Pancreas (tissue), 10 donors: ENCODE results near the gene MECP2. TPM values are rescaled to one million over a fixed set of nuclear protein-coding genes. Genes with fewer than 3 reads are reported as not detected.
A peak's percentile ranks its signal among the peaks of the same experiment; 100 is the strongest.

Source experiments
- ATAC-seq, 4 donors: fragments of 200-7000 bp; cut with Tn5 transposase; one replicate each; pipeline versions ENCODE4 v1.8.0 to v1.9.1; 2020; ENCODE audit warnings: mild to moderate bottlenecking in 4 of 4, moderate library complexity in 4 of 4
- DNase-seq, 6 donors: peaks; one replicate each; pipeline ENCODE4 v3.0.0-alpha.2; 2020
- FAIRE-seq: peaks from 2 replicates; lab custom pipeline; 2012; peaks lifted over from hg19 to GRCh38; lab: Jason Lieb, UNC
- H3K27ac ChIP-seq, 4 donors: fragments of 200-600 bp; sonication (generic); 1 replicate in 3 of 4; 2 replicates in 1 of 4; pipeline versions ENCODE4 v1.5.0 to v1.8.0; 2020
- H3K27me3 ChIP-seq, 4 donors: fragments of 200-600 bp; one replicate each; pipeline ENCODE4 v1.8.0; 2021
- H3K36me3 ChIP-seq, 3 donors: fragments of 200-600 bp; sonication (generic) in 1 of 3; one replicate each; pipeline versions ENCODE4 v1.5.0 to v1.8.0; 2020 to 2021
- H3K4me1 ChIP-seq, 3 donors: fragments of 200-600 bp; one replicate each; pipeline ENCODE4 v1.8.0; 2021
- H3K4me3 ChIP-seq, 4 donors: fragments of 200-600 bp; sonication (generic) in 2 of 4; one replicate each; pipeline versions ENCODE4 v1.5.0 to v1.8.0; 2020 to 2021
- H3K9me3 ChIP-seq, 4 donors: fragments of 200-600 bp; one replicate each; pipeline ENCODE4 v1.8.0; 2021
- CTCF ChIP-seq, 4 donors: fragments of 200-600 bp; sonication (generic) in 3 of 4; IDR thresholded peaks; one replicate each; pipeline versions ENCODE4 v1.5.0 to v1.8.0; 2021; ENCODE audit warnings: antibody characterized with exemption in 4 of 4
- WGBS, 2 donors: extraction: QIAGEN DNeasy Blood & Tissue Kit; methylation state at CpG; one replicate each; pipeline ENCODE4 v1.1.7; 2013; 5-methylcytosine and 5-hydroxymethylcytosine counted together
- intact Hi-C, 3 donors: fragments of 100-400 bp; cut with DNase I; formaldehyde crosslinking; loops; one replicate each; pipeline versions ENCODE4 v1.11.1 to v1.14.2; 2022
- polyA plus RNA-seq, 2 donors: library from polyadenylated mRNA; stranded (reverse); fragments of 200-250 nt; gene quantifications; one replicate each; pipeline ENCODE4 v1.2.3, GENCODE V29; 2013
- total RNA-seq, 6 donors: library from RNA; stranded (reverse); fragmentation: NEBNext Ultra II Directional in 4 of 6; extraction: Animal tissue kit (Norgen Biotek cat#: 25700) in 4 of 6; gene quantifications; one replicate each; pipeline versions ENCODE4 v1.2.1 to v1.2.4, GENCODE V29; 2021 to 2023
- donor health status: healthy with polysubstance abuse.
- donor health status: DM: no; HTN: no; CAD: no; lungs with moderate emphysema.
- donor health status: DM: no; HTN: no; CAD: no.
- donor health status: control.
- donor health status: control.
- donor health status: Bipolar disorder and iron deficiency.
- donor health status: DM: yes; HTN: yes; CAD: no.
- donor health status: DM: no; HTN: no; CAD: no.
- donor health status: DM: no; HTN: no; CAD: no.
- donor health status: DM: yes; HTN: yes; CAD: no.

The MECP2 gene
- total and polyA plus RNA-seq, 8 donors = 17.7 to 30.8 (median 22.1) TPM

GRCh38 chrX:154092371-154092770 lies 5.1 kb downstream of the MECP2 start:
- FAIRE-seq (no peak), ATAC-seq (no peak), DNase-seq (no peak)
- Histone ChIP-seq H3K36me3 (no peaks in the 10 kb centered on the region), H3K9me3 (no peaks in the 10 kb centered on the region), H3K4me3 (no peak overlapping the region), H3K4me1 (peaks cover 0 to 19% (median 5%) of the 10 kb centered on the region in 3 donors), H3K27ac (no peak overlapping the region), H3K27me3 (peaks cover 0 to under 1% (median 0%) of the 10 kb centered on the region in 4 donors)
- whole genome bisulfite sequencing, 2 donors = 40 to 47% methylated on average over 5 of the region's 5 CpGs
- TF ChIP-seq CTCF (IDR thresholded peaks at IDR 0.05) = no peak
- intact Hi-C loops = no loop called here

- no peaks in the 10 kb centered on the region for H3K36me3 ChIP-seq
- H3K4me3 ChIP-seq = no peak overlapping the region
- DNase-seq (peak in 2 of 6 donors; percentile 25), ATAC-seq (peak; percentile 49 to 67 (median 62)), FAIRE-seq (no peak)
- WGBS, 2 donors = 17 to 37% methylated on average over 8 of the region's 8 CpGs
- H3K27me3 ChIP-seq = peaks cover 0 to 8% (median 0%) of the 10 kb centered on the region in 4 donors
- no peaks in the 10 kb centered on the region for H3K9me3 ChIP-seq
- peaks cover 0 to 19% (median 5%) of the 10 kb centered on the region in 3 donors for H3K4me1 ChIP-seq
- TF ChIP-seq CTCF (IDR thresholded peaks at IDR 0.05) = no peak
- intact Hi-C loops = no loop called here
- peak overlapping the region in 1 of 4 donors; percentile 11 for H3K27ac ChIP-seq
These were observed 5.8 kb downstream of the MECP2 start for GRCh38 chrX:154091678-154092077.

- intact Hi-C loops = no loop called here
- TF ChIP-seq CTCF (IDR thresholded peaks at IDR 0.05) = no peak
- peaks cover 0 to 11% (median 0%) of the 10 kb centered on the region in 4 donors for H3K27me3 ChIP-seq
- peaks cover 0 to 17% (median 5%) of the 10 kb centered on the region in 3 donors for H3K4me1 ChIP-seq
- no peaks in the 10 kb centered on the region for H3K9me3 ChIP-seq
- FAIRE-seq = no peak
- H3K36me3 ChIP-seq = no peaks in the 10 kb centered on the region
- no peak overlapping the region for H3K27ac ChIP-seq
- WGBS, 2 donors = 74 to 79% methylated on average over 4 of the region's 4 CpGs
- H3K4me3 ChIP-seq = no peak overlapping the region
- no peak for ATAC-seq
- DNase-seq = no peak
These were observed 6.8 kb downstream of the MECP2 start for GRCh38 chrX:154090731-154091130.

- no peak overlapping the region for H3K27ac ChIP-seq
- no peak for FAIRE-seq
- ATAC-seq = no peak
- no peaks in the 10 kb centered on the region for H3K9me3 ChIP-seq
- H3K4me3 ChIP-seq = no peak overlapping the region
- H3K36me3 ChIP-seq = no peaks in the 10 kb centered on the region
- no peak for DNase-seq
- H3K4me1 ChIP-seq = peaks cover 0 to 5% (median 0%) of the 10 kb centered on the region in 3 donors
- H3K27me3 ChIP-seq = peaks cover 0 to 11% (median 0%) of the 10 kb centered on the region in 4 donors
- 49 to 52% methylated on average over 7 of the region's 7 CpGs for WGBS, 2 donors
- intact Hi-C loops = no loop called here
- TF ChIP-seq CTCF (IDR thresholded peaks at IDR 0.05) = no peak
These were observed 12.8 kb downstream of the MECP2 start for GRCh38 chrX:154084449-154085300.

- Histone ChIP-seq H3K4me3 (no peak overlapping the region), H3K27ac (no peak overlapping the region), H3K36me3 (no peaks in the 10 kb centered on the region), H3K4me1 (peaks cover 0 to 4% (median 0%) of the 10 kb centered on the region in 3 donors), H3K27me3 (peaks cover 0 to 11% (median 0%) of the 10 kb centered on the region in 4 donors), H3K9me3 (no peaks in the 10 kb centered on the region)
- 64 to 76% methylated on average over 6 of the region's 6 CpGs for WGBS, 2 donors
- no peak for ATAC-seq
- DNase-seq = no peak
- no peak for FAIRE-seq
- TF ChIP-seq CTCF (IDR thresholded peaks at IDR 0.05) = no peak
- intact Hi-C loops = no loop called here
These were observed 14.4 kb downstream of the MECP2 start for GRCh38 chrX:154083126-154083517.
